ENCODE data around the gene SNX11.

Gene SNX11

DNA sequence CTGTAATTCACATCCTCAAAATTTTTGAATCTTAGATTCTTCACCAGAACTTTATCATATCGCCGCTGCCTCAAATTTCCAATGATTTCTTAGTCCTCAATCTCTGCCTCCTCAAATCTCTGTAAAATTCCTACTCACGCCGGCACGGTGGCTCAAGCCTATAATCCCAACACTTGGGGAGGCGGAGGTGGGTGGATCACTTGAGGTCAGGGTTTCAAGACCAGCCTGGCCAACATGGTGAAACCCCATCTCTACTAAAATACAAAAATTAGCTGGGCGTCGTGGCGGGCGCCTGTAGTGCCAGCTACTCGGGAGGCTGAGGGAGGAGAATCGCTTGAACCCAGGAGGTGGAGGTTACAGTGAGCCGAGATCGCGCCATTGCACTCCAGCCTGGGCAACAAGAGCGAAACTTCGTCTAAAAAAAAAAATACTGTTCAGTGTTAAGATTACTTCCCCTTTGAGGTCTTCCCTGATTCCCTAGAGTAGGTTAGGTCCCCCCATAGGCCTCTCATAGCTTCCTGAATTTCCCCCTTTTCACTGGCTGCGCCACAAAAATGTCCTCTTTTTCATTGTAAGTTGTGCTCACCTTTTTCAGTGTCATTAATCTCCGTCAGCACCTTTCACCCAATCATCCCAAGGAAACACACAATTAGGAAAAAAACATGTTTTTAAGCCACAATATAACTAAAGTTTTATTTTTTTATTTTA is 5.4 kb upstream of the SNX11 start:
- DNase-seq (ENCODE audit: low read depth), result peak; percentile 79
- H3K4me3 ChIP-seq (ENCODE audit: low read depth, low read length), result peak overlapping the region; percentile 57
- no peak for TF ChIP-seq MYC (IDR thresholded peaks at IDR 0.05; ENCODE audit: low read depth, low read length)
- TF ChIP-seq, protein P1, sequence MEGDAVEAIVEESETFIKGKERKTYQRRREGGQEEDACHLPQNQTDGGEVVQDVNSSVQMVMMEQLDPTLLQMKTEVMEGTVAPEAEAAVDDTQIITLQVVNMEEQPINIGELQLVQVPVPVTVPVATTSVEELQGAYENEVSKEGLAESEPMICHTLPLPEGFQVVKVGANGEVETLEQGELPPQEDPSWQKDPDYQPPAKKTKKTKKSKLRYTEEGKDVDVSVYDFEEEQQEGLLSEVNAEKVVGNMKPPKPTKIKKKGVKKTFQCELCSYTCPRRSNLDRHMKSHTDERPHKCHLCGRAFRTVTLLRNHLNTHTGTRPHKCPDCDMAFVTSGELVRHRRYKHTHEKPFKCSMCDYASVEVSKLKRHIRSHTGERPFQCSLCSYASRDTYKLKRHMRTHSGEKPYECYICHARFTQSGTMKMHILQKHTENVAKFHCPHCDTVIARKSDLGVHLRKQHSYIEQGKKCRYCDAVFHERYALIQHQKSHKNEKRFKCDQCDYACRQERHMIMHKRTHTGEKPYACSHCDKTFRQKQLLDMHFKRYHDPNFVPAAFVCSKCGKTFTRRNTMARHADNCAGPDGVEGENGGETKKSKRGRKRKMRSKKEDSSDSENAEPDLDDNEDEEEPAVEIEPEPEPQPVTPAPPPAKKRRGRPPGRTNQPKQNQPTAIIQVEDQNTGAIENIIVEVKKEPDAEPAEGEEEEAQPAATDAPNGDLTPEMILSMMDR (IDR thresholded peaks at IDR 0.05; ENCODE audit: low read depth, low read length), result no peak
- TF ChIP-seq MAX (IDR thresholded peaks at IDR 0.05; ENCODE audit: low read depth, low read length), result no peak
- no peak for TF ChIP-seq POLR2A (IDR thresholded peaks at IDR 0.05; ENCODE audit: extremely low read depth, insufficient read length)

GRCh38 chr17:48102798-48103715 is 4.5 kb upstream of the SNX11 start:
- TF ChIP-seq POLR2A (IDR thresholded peaks at IDR 0.05; ENCODE audit: extremely low read depth, insufficient read length) (no peak), MAX (IDR thresholded peaks at IDR 0.05; ENCODE audit: low read depth, low read length) (no peak), MYC (IDR thresholded peaks at IDR 0.05; ENCODE audit: low read depth, low read length) (no peak)
- TF ChIP-seq, protein P1 (IDR thresholded peaks at IDR 0.05; ENCODE audit: low read depth, low read length), result no peak
- no peak overlapping the region for H3K4me3 ChIP-seq (ENCODE audit: low read depth, low read length)
- DNase-seq (ENCODE audit: low read depth), result peak; percentile 51

DNA sequence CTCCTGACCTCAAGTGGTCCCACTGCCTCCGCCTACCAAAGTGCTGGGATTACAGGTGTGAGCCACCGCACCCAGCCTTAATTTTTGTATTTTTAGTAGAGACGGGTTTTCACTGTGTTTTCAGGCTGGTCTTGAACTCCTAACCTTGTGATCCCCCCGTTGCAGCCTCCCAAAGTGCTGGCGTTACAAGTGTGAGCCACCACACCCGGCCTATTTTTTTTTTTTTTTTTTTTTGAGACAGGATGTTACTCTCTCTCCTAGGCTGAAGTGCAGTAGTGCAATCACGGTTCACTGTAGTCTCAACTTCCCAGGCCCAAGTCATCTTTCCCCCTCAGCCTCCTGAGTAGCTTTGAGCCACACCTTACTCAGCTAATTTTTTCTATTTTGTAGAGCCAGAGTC is 3.1 kb upstream of the SNX11 start:
- TF ChIP-seq MYC (IDR thresholded peaks at IDR 0.05; ENCODE audit: low read depth, low read length) (no peak), POLR2A (IDR thresholded peaks at IDR 0.05; ENCODE audit: extremely low read depth, insufficient read length) (no peak), MAX (IDR thresholded peaks at IDR 0.05; ENCODE audit: low read depth, low read length) (no peak)
- TF ChIP-seq, protein P1 (IDR thresholded peaks at IDR 0.05; ENCODE audit: low read depth, low read length), result no peak
- no peak overlapping the region for H3K4me3 ChIP-seq (ENCODE audit: low read depth, low read length)
- no peak for DNase-seq (ENCODE audit: low read depth)

- TF ChIP-seq MAX (IDR thresholded peaks at IDR 0.05; ENCODE audit: low read depth, low read length), result no peak
- TF ChIP-seq MYC (IDR thresholded peaks at IDR 0.05; ENCODE audit: low read depth, low read length), result no peak
- TF ChIP-seq POLR2A (IDR thresholded peaks at IDR 0.05; ENCODE audit: extremely low read depth, insufficient read length), result no peak
- TF ChIP-seq, protein P1 (IDR thresholded peaks at IDR 0.05; ENCODE audit: low read depth, low read length), result no peak
- peak overlapping the region; percentile 79 for H3K4me3 ChIP-seq (ENCODE audit: low read depth, low read length)
- no peak for DNase-seq (ENCODE audit: low read depth)
Measured at GRCh38 chr17:48106802-48107136, 797 bp upstream of the SNX11 start.

- DNase-seq (ENCODE audit: low read depth), result peak; percentile 25
- peak overlapping the region; percentile 32 for H3K4me3 ChIP-seq (ENCODE audit: low read depth, low read length)
- TF ChIP-seq, protein P1 (IDR thresholded peaks at IDR 0.05; ENCODE audit: low read depth, low read length), result no peak
- TF ChIP-seq POLR2A (IDR thresholded peaks at IDR 0.05; ENCODE audit: extremely low read depth, insufficient read length) (no peak), MYC (IDR thresholded peaks at IDR 0.05; ENCODE audit: low read depth, low read length) (no peak), MAX (IDR thresholded peaks at IDR 0.05; ENCODE audit: low read depth, low read length) (no peak)
Measured at GRCh38 chr17:48110761-48111160, 3.2 kb downstream of the SNX11 start.
